ENCODE data around the gene HTR3E.
A peak's percentile ranks its signal among the peaks of the same experiment; 100 is the strongest.
"Not testable (repeated sequence)": the region's sequence is repeated elsewhere in the genome, so short reads cannot be mapped to it uniquely, and the experiment has no call there.

Gene HTR3E, protein sequence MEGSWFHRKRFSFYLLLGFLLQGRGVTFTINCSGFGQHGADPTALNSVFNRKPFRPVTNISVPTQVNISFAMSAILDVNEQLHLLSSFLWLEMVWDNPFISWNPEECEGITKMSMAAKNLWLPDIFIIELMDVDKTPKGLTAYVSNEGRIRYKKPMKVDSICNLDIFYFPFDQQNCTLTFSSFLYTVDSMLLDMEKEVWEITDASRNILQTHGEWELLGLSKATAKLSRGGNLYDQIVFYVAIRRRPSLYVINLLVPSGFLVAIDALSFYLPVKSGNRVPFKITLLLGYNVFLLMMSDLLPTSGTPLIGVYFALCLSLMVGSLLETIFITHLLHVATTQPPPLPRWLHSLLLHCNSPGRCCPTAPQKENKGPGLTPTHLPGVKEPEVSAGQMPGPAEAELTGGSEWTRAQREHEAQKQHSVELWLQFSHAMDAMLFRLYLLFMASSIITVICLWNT

GRCh38 chr3:184096811-184097383 is at the start of gene HTR3E:
HTR3E (plus strand) TSS chr3:184097064; CDS start chr3:184097530, 466 bp downstream.
- no peak for DNase-seq

DNA sequence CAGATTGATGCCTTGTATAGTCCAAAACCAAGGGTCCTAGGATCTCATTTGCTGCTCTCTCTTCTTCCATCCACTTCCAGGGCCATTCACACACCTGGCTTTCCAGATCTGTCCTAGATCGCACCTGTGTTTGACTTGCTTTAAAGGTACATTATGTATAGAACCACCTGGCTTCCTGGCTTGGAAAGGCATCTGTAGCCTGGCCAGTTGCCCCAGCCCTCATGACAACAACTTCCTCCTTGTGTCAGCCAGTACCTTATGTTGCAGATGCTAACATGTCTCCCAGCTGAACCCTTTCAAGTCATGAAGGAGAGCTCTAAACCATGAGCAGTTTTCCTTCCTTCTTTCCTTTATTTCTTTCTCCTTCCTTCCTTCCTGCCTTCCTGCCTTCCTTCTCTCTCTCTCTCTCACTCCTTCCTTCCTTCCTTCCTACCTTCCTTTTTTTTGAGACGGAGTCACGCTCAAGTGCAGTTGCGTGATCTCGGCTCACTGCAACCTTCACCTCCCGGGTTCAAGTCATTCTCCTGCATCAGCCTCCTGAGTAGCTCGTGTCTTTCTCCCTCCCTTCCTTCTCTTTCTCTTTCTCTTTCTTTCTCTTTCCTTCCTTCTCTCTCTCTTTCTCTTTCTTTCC is 46.5 kb upstream of the HTR3E start:
- DNase-seq = no peak

- no peak for DNase-seq
Measured at GRCh38 chr3:184052767-184053166, 44.1 kb upstream of the HTR3E start, which contains the start of gene HTR3C. HTR3C (plus strand) TSS chr3:184053047; CDS start chr3:184053081, 34 bp downstream.

DNA sequence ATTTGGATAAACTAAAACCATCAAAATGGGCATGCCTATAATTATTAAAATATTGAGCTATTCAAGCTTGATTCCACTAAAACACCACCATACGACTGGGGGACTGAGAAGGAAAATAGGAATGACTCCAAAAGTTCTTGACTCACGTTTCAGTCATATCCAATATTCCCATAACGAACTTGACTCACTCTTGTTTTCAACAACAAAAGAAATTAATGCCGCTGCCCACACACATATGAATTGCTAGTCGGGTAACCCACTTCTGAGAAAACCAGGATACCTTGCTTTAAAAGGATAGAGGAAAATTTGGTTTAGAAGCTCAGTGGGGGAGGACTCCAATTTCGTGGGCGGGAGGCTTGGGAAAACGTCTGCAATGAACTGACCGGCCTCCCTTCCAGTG is 38.8 kb upstream of the HTR3E start:
- DNase-seq = no peak

- peak; percentile 50 for DNase-seq
Measured at GRCh38 chr3:184059424-184059823, 37.4 kb upstream of the HTR3E start.

- DNase-seq = no peak
Measured at GRCh38 chr3:184062637-184063036, 34.2 kb upstream of the HTR3E start.

- DNase-seq = no peak
Measured at GRCh38 chr3:184066211-184066610, 30.7 kb upstream of the HTR3E start.

DNA sequence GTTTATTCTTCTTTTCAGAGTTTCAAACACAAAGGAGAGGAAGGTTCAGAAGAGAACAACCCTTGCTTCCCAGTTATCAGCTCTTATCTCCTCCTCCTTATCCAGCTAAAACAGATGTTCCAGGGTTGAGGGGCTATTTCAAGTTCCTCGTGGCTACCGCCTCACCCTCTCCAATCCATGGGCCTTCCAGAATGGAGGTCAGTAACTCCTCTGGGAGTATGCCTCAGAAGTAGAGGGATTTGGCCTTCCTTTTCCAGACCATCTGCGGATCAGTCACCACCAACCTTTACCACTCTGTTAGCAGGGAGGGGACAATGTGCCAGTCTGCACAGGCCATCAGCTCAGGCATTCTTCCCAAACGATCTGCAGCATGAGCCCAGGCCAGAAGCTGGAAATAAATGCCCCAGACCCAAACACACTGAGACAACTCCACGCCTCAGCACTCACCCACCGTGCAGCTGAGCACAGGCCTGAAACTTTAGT is 29.2 kb upstream of the HTR3E start:
- peak; percentile 57 for DNase-seq

DNA sequence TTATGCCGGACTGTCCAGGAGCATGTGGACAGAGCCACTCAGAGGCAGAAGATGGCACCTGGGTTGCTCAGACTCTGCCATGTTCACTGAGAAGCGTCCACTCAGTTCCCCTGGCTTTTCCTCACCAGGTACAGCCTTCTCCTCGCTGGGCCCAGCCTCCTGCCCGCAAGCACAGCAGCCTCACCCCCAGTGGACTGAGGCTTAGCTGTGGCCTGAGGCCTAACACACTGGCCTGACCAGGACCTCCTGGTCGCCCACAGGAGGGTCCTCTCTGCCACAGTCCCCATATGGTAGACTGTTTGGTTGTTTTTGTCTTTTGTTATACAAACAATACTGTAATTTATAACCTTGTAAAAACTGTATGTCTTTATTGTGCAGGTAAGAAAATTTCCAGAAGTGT is 28.5 kb upstream of the HTR3E start:
- no peak for DNase-seq

GRCh38 chr3:184071142-184071541 is 25.7 kb upstream of the HTR3E start:
- DNase-seq = not testable (repeated sequence)

- DNase-seq = no peak
Measured at GRCh38 chr3:184073621-184074020, 23.2 kb upstream of the HTR3E start.

DNA sequence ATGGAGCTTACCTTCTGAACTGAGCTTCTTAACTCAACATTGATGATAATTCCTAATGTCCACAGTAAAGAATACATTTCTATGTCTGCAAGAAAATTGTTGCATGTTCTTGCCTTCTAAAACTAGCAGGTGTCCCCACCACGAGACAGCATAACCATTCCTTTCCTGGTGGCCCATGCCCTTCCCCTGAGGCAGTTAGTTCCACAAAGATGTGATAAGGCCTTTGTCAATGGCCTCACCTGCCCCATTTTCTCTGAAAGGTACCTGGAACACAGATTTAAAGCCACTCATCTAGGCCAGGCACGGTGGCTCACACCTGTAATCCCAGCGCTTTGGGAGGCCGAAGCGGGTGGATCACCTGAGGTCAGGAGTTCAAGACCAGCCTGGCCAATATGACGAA is 21.0 kb upstream of the HTR3E start:
- no peak for DNase-seq

DNA sequence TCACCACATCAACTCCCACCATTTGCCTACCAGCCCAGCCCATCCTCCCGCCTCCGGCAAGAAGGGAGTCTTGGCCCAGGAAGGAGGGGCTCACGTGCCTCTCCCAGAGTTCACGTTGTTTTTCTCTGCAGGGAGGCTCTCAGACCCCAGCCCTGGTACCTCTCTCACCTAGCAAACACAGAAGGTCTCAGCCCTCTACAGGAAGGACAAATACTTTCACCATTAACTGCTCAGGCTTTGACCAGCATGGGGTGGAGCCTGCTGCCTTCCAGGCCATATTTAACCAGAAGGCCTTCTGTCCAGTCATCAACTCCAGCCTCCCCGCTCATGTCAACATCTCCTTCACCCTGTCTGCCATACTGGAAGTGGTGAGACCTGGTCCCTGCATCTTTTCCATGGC is 19.0 kb upstream of the HTR3E start:
- DNase-seq = no peak

- DNase-seq = no peak
Measured at GRCh38 chr3:184078851-184079250, 18.0 kb upstream of the HTR3E start.

DNA sequence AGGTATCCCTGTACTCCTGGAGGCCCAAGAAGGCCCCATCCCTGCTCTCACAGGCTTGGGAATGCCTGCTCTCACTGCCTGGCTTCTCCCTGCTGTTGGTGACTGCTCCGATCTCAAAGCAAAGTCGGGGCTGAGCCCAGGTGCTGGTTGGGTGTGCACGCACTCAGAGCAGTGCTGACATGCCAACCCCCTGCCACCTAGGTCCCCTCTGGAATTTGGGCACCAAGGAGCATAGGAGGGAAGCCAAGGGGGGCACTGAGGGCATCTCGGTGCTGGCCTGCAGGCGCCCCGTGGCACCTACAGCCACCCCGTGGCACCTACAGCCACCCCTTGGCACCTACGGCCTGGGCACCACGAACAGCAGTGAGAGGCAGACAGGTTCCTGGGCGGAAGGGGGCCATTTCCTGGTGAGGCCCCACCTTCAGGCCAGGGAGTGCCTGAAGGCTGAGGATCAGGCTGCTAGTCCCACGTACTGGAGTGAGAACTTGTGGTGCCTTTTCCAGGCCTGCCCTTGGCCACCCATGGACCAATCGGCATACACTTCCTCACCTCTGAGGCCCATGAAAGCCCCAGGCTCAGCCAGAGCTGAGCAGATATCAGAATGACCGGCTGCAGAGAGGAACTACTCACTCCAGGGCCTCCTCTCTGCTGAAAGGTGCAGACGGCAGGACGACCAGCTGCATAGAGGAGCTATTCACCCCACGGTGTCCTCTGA is 15.6 kb upstream of the HTR3E start:
- no peak for DNase-seq

DNA sequence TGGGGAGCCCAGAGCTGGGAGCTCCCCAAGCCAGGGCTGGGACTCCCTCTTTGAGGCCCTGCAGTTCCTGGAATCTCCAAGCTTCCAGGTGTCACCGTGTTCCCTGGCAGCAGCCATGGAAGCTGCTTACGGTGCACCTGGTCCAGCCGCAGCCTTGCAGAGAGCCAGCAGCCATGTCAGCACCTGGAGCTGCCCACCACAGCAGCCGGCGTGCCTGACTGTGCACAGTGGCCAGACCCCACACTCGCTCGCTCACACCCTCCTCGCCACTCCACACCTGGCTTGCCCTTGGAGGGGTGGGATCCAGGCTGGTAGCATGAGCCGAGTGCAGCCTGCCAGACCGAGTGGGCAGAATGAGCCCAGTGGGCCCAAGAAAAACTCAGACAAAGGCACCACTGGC is 14.8 kb upstream of the HTR3E start:
- no peak for DNase-seq

GRCh38 chr3:184082465-184082864 is 14.4 kb upstream of the HTR3E start:
- no peak for DNase-seq

- peak; percentile 75 for DNase-seq
Measured at GRCh38 chr3:184085389-184085852, 11.4 kb upstream of the HTR3E start.

- no peak for DNase-seq
Measured at GRCh38 chr3:184092199-184092598, 4.7 kb upstream of the HTR3E start.

- DNase-seq = no peak
Measured at GRCh38 chr3:184097556-184097955, 692 bp downstream of the HTR3E start.

- no peak for DNase-seq
Measured at GRCh38 chr3:184099806-184100686, 3.2 kb downstream of the HTR3E start.

DNA sequence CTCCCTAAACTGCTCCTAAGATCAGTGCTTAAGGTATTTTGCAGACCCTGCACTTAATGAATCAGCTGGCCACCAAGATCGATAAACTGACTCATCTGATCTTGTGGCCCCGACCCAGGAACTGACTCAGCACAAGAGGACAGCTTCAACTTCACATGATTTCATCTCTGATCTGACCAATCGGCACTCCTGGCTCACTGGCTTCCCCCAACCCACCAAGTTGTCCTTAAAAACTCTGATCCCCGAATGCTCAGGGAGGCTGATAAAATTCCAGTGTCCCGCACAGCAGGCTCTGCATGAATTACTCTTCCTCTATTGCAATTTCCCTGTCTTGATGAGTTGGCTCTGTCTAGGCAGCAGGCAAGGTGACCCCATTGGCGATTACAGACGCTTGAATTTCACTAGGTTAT is 13.5 kb downstream of the HTR3E start:
- peak; percentile 14 for DNase-seq

Measured in hematopoietic multipotent progenitor cell treated with erythropoietin and hydrocortisone succinate and interleukin-3 and kit ligand, for 4 days (in vitro differentiated cells).